HEK293 (cell line): ENCODE results near the gene PRR19.

ENCODE experiments used
- CTCF ChIP-seq: fragments of 450-650 bp; formaldehyde crosslinking; IDR thresholded peaks from 2 replicates; pipeline ENCODE4 v1.5.1; 2016; ENCODE audit warnings: missing biosample characterization, missing genetic modification characterization
- ELK4 ChIP-seq: IDR thresholded peaks from 2 replicates; pipeline ENCODE4 v1.6.1; 2011; ENCODE audit warnings: mild to moderate bottlenecking, low read depth, low read length, borderline replicate concordance
- HOXA7 ChIP-seq: sonication (generic); formaldehyde crosslinking; IDR thresholded peaks from 2 replicates; pipeline ENCODE4 v1.8.1; 2022; ENCODE audit warnings: missing genetic modification reagents, borderline replicate concordance
- KLF8 ChIP-seq: fragments of 450-650 bp; formaldehyde crosslinking; IDR thresholded peaks from 2 replicates; pipeline ENCODE4 v1.5.1; 2016; ENCODE audit warnings: missing biosample characterization, missing genetic modification characterization
- KLF9 ChIP-seq: fragments of 450-650 bp; formaldehyde crosslinking; IDR thresholded peaks from 2 replicates; pipeline ENCODE4 v1.5.1; 2016; ENCODE audit warnings: missing biosample characterization, missing genetic modification characterization, low read depth
- PRDM1 ChIP-seq: fragments of 450-650 bp; formaldehyde crosslinking; IDR thresholded peaks from 2 replicates; pipeline ENCODE4; 2016; ENCODE audit warnings: missing biosample characterization, missing genetic modification characterization
- ZNF175 ChIP-seq: fragments of 450-650 bp; formaldehyde crosslinking; IDR thresholded peaks from 2 replicates; pipeline ENCODE4 v1.5.1; 2016; ENCODE audit warnings: missing biosample characterization, missing genetic modification characterization
- ZNF2 ChIP-seq: fragments of 450-650 bp; formaldehyde crosslinking; IDR thresholded peaks from 2 replicates; pipeline ENCODE4 v1.5.1; 2016; ENCODE audit warnings: missing biosample characterization, missing genetic modification characterization
- ZNF202 ChIP-seq: fragments of 450-650 bp; formaldehyde crosslinking; IDR thresholded peaks from 2 replicates; pipeline ENCODE4 v1.5.1; 2016; ENCODE audit warnings: missing biosample characterization, missing genetic modification characterization, borderline replicate concordance
- ZNF26 ChIP-seq: fragments of 450-650 bp; formaldehyde crosslinking; IDR thresholded peaks from 2 replicates; pipeline ENCODE4 v1.5.1; 2016; ENCODE audit warnings: missing biosample characterization, missing genetic modification characterization
- ZNF292 ChIP-seq: fragments of 450-650 bp; formaldehyde crosslinking; IDR thresholded peaks from 2 replicates; pipeline ENCODE4 v1.5.1; 2016; ENCODE audit warnings: low read depth, missing biosample characterization, missing genetic modification characterization, borderline replicate concordance
- ZNF350 ChIP-seq: fragments of 450-650 bp; formaldehyde crosslinking; IDR thresholded peaks from 2 replicates; pipeline ENCODE4 v1.5.0; 2017; ENCODE audit warnings: missing biosample characterization, mild to moderate bottlenecking, missing genetic modification characterization
- ZNF501 ChIP-seq: fragments of 450-650 bp; formaldehyde crosslinking; IDR thresholded peaks from 2 replicates; pipeline ENCODE4 v1.5.1; 2016; ENCODE audit warnings: missing biosample characterization, missing genetic modification characterization
- ZNF514 ChIP-seq: fragments of 450-650 bp; formaldehyde crosslinking; IDR thresholded peaks from 2 replicates; pipeline ENCODE4 v1.5.1; 2016; ENCODE audit warnings: missing biosample characterization, missing genetic modification characterization
- ZNF521 ChIP-seq: fragments of 450-650 bp; formaldehyde crosslinking; IDR thresholded peaks from 2 replicates; pipeline ENCODE4 v1.5.1; 2017; ENCODE audit warnings: missing biosample characterization, mild to moderate bottlenecking, missing genetic modification characterization
- ZNF639 ChIP-seq: fragments of 450-650 bp; formaldehyde crosslinking; IDR thresholded peaks from 2 replicates; pipeline ENCODE4 v1.5.1; 2016; ENCODE audit warnings: missing biosample characterization, missing genetic modification characterization
- ZNF654 ChIP-seq: fragments of 450-650 bp; formaldehyde crosslinking; IDR thresholded peaks from 2 replicates; pipeline ENCODE4 v1.5.1; 2016; ENCODE audit warnings: low read depth, missing biosample characterization, missing genetic modification characterization
- ZNF792 ChIP-seq: fragments of 450-650 bp; formaldehyde crosslinking; IDR thresholded peaks from 2 replicates; pipeline ENCODE4 v1.5.1; 2016; ENCODE audit warnings: missing biosample characterization, missing genetic modification characterization
- ZSCAN16 ChIP-seq: fragments of 450-650 bp; formaldehyde crosslinking; IDR thresholded peaks from 2 replicates; pipeline ENCODE4 v1.5.1; 2016; ENCODE audit warnings: missing biosample characterization, missing genetic modification characterization
- TF ChIP-seq, protein P1 (sequence below): fragments of 450-650 bp; formaldehyde crosslinking; IDR thresholded peaks from 2 replicates; pipeline ENCODE4 v1.5.1; 2016; ENCODE audit warnings: missing biosample characterization, missing genetic modification characterization
- TF ChIP-seq, protein P2 (sequence below): fragments of 450-650 bp; formaldehyde crosslinking; IDR thresholded peaks from 2 replicates; pipeline ENCODE4 v1.5.1; 2017; ENCODE audit warnings: missing biosample characterization, missing genetic modification characterization
- TF ChIP-seq, protein P3 (sequence below): sonication (generic); formaldehyde crosslinking; IDR thresholded peaks from 2 replicates; pipeline ENCODE4 v1.8.1; 2022; ENCODE audit warnings: mild to moderate bottlenecking, moderate library complexity, missing genetic modification reagents

The PRR19 gene

DNA sequence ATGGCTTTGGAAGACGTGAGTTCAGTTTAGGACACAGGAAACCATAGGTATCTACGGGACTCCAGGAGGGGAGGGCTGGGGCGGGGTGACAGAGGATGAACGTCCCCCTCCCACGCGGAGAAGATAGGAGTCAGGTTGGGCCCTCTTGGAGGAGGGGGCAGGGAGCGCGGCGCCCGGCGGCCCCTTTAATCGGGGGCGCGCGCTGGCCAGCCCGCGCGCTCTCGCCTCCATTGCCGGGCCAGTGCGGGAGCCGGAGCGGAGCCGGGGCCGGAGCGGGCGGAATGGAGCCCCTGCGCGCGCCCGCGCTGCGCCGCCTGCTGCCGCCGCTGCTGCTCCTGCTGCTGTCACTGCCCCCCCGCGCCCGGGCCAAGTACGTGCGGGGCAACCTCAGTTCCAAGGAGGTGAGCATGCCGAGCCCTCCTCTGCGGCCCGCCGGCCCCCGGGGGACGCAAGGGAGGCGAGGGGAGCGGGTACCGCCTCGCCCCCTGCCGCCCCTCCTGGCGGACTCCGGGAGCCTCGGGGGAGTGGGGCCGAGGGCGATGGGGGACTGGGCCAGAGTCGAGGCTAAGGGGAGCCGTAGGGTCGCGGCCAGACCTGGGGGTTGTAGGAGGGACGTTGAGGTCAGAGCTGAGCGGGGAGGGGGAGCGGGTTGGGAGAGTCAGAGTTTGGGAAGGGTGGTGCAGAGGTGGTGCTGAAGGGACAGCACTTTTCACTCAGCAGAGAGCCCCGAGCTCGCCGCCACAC is 11.3 kb downstream of the PRR19 start, which contains the start of gene TMEM145 (continued):
- no peak for TF ChIP-seq ZNF639 (tag by site-specific recombination)
- no peak for TF ChIP-seq ZNF521 (tag by site-specific recombination)
- TF ChIP-seq ZNF175 (tag by site-specific recombination): no peak
- no peak for TF ChIP-seq ZSCAN16 (tag by site-specific recombination)
- TF ChIP-seq PRDM1 (tag by site-specific recombination): no peak
- no peak for TF ChIP-seq ZNF792
- no peak for TF ChIP-seq ZNF654 (tag by site-specific recombination)
- TF ChIP-seq, protein P1, sequence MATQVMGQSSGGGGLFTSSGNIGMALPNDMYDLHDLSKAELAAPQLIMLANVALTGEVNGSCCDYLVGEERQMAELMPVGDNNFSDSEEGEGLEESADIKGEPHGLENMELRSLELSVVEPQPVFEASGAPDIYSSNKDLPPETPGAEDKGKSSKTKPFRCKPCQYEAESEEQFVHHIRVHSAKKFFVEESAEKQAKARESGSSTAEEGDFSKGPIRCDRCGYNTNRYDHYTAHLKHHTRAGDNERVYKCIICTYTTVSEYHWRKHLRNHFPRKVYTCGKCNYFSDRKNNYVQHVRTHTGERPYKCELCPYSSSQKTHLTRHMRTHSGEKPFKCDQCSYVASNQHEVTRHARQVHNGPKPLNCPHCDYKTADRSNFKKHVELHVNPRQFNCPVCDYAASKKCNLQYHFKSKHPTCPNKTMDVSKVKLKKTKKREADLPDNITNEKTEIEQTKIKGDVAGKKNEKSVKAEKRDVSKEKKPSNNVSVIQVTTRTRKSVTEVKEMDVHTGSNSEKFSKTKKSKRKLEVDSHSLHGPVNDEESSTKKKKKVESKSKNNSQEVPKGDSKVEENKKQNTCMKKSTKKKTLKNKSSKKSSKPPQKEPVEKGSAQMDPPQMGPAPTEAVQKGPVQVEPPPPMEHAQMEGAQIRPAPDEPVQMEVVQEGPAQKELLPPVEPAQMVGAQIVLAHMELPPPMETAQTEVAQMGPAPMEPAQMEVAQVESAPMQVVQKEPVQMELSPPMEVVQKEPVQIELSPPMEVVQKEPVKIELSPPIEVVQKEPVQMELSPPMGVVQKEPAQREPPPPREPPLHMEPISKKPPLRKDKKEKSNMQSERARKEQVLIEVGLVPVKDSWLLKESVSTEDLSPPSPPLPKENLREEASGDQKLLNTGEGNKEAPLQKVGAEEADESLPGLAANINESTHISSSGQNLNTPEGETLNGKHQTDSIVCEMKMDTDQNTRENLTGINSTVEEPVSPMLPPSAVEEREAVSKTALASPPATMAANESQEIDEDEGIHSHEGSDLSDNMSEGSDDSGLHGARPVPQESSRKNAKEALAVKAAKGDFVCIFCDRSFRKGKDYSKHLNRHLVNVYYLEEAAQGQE (tag by site-specific recombination): peak; percentile 99
- TF ChIP-seq, protein P2, sequence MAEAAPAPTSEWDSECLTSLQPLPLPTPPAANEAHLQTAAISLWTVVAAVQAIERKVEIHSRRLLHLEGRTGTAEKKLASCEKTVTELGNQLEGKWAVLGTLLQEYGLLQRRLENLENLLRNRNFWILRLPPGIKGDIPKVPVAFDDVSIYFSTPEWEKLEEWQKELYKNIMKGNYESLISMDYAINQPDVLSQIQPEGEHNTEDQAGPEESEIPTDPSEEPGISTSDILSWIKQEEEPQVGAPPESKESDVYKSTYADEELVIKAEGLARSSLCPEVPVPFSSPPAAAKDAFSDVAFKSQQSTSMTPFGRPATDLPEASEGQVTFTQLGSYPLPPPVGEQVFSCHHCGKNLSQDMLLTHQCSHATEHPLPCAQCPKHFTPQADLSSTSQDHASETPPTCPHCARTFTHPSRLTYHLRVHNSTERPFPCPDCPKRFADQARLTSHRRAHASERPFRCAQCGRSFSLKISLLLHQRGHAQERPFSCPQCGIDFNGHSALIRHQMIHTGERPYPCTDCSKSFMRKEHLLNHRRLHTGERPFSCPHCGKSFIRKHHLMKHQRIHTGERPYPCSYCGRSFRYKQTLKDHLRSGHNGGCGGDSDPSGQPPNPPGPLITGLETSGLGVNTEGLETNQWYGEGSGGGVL: peak; percentile 65; the same call in 1 of the 2 replicates
- TF ChIP-seq ELK4: no peak
- no peak for TF ChIP-seq HOXA7 (CRISPR knock-in tag)
- no peak for TF ChIP-seq ZNF202 (tag by site-specific recombination)
- TF ChIP-seq ZNF2 (tag by site-specific recombination): peak; percentile 47; the same call in 1 of the 2 replicates
- TF ChIP-seq ZNF501 (tag by site-specific recombination): no peak
- TF ChIP-seq KLF9 (tag by site-specific recombination): 0 out of 2 replicates have a peak, but pooled peaks have one; percentile 21
- no peak for TF ChIP-seq ZNF292 (tag by site-specific recombination)
- TF ChIP-seq ZNF350 (tag by site-specific recombination): no peak
- TF ChIP-seq ZNF514 (tag by site-specific recombination): no peak
- no peak for TF ChIP-seq ZNF26
- TF ChIP-seq, protein P3, sequence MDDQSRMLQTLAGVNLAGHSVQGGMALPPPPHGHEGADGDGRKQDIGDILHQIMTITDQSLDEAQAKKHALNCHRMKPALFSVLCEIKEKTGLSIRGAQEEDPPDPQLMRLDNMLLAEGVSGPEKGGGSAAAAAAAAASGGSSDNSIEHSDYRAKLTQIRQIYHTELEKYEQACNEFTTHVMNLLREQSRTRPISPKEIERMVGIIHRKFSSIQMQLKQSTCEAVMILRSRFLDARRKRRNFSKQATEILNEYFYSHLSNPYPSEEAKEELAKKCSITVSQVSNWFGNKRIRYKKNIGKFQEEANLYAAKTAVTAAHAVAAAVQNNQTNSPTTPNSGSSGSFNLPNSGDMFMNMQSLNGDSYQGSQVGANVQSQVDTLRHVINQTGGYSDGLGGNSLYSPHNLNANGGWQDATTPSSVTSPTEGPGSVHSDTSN (CRISPR knock-in tag): no peak
- peak; percentile 70; the same call in 1 of the 2 replicates for TF ChIP-seq KLF8
- TF ChIP-seq CTCF (tag by site-specific recombination): peak; percentile 89
